AG09319 (cell line): ENCODE results near the gene NEDD4L.

Experiments used
- DNase-seq: peaks from one replicate; pipeline ENCODE4 v3.0.0-alpha.2; 2010; ENCODE audit warnings: low read depth; ENCODE audit errors: extremely low read depth
- CTCF ChIP-seq: IDR thresholded peaks from 2 replicates; pipeline ENCODE4 v1.5.1; 2011; ENCODE audit warnings: low read depth, mild to moderate bottlenecking, inconsistent platforms, low read length, moderate library complexity

The NEDD4L gene

GRCh38 chr18:58209326-58209725, 165.3 kb downstream of the NEDD4L start:
- no peak for DNase-seq

GRCh38 chr18:58211510-58211909, 167.5 kb downstream of the NEDD4L start:
- no peak for TF ChIP-seq CTCF
- no peak for DNase-seq

More at GRCh38 chr18:58209326-58209725, 165.3 kb downstream of the NEDD4L start:
- no peak for TF ChIP-seq CTCF

- TF ChIP-seq CTCF: no peak
- DNase-seq: no peak
Measured at GRCh38 chr18:58212274-58212673, 168.2 kb downstream of the NEDD4L start.

- peak; percentile 49 for DNase-seq
- no peak for TF ChIP-seq CTCF
Measured at GRCh38 chr18:58213440-58213839, 169.4 kb downstream of the NEDD4L start.

GRCh38 chr18:58215011-58215410, 171.0 kb downstream of the NEDD4L start:
- TF ChIP-seq CTCF: no peak
- DNase-seq: no peak

GRCh38 chr18:58216071-58216481, 172.1 kb downstream of the NEDD4L start:
- no peak for DNase-seq
- no peak for TF ChIP-seq CTCF

GRCh38 chr18:58217052-58217451, 173.0 kb downstream of the NEDD4L start:
- DNase-seq: no peak
- no peak for TF ChIP-seq CTCF
